H1 (cell line): ENCODE measurements around the gene OVCH1. TPM values are rescaled to one million over a fixed set of nuclear protein-coding genes. Genes with fewer than 3 reads are reported as not detected.

Source experiments
- CHD7 ChIP-seq: fragments of 300-600 bp; sonication (generic); IDR thresholded peaks from 2 replicates; pipeline ENCODE4 v1.7.1; 2012; ENCODE audit warnings: low read length, moderate library complexity, mild to moderate bottlenecking, inconsistent platforms; ENCODE audit not compliant: insufficient replicate concordance
- GABPA ChIP-seq: IDR thresholded peaks from 2 replicates; pipeline ENCODE4 v1.6.1; 2011; ENCODE audit warnings: mild to moderate bottlenecking, low read length, moderate library complexity, borderline replicate concordance; ENCODE audit not compliant: insufficient read depth
- MAFK ChIP-seq: IDR thresholded peaks from 2 replicates; pipeline ENCODE4 v1.6.1; 2012; ENCODE audit warnings: low read depth, mild to moderate bottlenecking, improper control_type of control experiment, low read length
- polyA plus RNA-seq, 7 experiments: library from polyadenylated mRNA; depleted of rRNA in 3 of 7; stranded (reverse) in 5 of 7; unstranded in 2 of 7; fragments of >200 nt in 5 of 7; fragments of 200-250 nt in 2 of 7; gene quantifications; 1 replicate in 5 of 7; 2 replicates in 1 of 7; 4 replicates in 1 of 7; pipeline versions ENCODE4 v1.2.1 to v1.2.3, GENCODE V29; 2011 to 2013; ENCODE audit warnings: missing spikeins in 2 of 7, mixed read lengths in 2 of 7
- total RNA-seq: library from RNA; stranded (reverse); fragmentation: NEBNext Ultra II Directional; extraction: Animal tissue kit (Norgen Biotek cat#: 25700); gene quantifications from 2 replicates; pipeline ENCODE4 v1.2.1, GENCODE V29; 2021

Gene OVCH1
- total and polyA plus RNA-seq, 2 of the 8 experiments (the other 6 are each of a cell fraction or from before 2014, with no cell fraction given): 0.07 TPM; not detected in 1

GRCh38 chr12:29403991-29404390, 93.5 kb downstream of the OVCH1 start (continued):
- TF ChIP-seq CHD7 (no peak), GABPA (no peak), MAFK (no peak)
